ENCODE measurements around the gene ADCY3.
"Not testable (repeated sequence)": the region's sequence is repeated elsewhere in the genome, so short reads cannot be mapped to it uniquely, and the experiment has no call there.

The ADCY3 gene

GRCh38 chr2:24809316-24810007 lies 110.6 kb downstream of the ADCY3 start:
- no peak for DNase-seq (ENCODE audit: low spot score)

DNA sequence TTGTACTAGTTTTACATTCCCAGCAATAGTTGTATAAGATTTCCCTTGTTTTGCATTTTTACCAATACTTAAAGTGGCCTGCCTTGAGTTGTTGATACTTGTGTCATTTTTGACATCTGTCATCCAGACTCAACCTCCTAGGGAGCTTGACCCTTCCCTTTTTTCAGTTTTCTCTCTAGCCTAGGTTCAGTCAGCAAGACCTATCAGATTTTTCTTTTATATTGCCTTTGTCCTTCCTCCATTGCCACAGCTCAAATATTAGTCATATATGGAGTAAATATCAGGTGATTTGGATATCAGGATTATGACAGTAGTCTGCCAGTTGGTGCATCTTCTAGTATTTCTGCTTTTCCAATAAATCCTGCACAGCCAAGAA lies 113.4 kb downstream of the ADCY3 start:
- DNase-seq (ENCODE audit: low spot score), result no peak

- DNase-seq (ENCODE audit: low spot score), result not testable (repeated sequence)
These were observed 114.0 kb downstream of the ADCY3 start for GRCh38 chr2:24805811-24806660.

GRCh38 chr2:24800487-24800886 lies 119.5 kb downstream of the ADCY3 start:
- not testable (repeated sequence) for DNase-seq (ENCODE audit: low spot score)

- DNase-seq (ENCODE audit: low spot score), result no peak
These were observed 122.4 kb downstream of the ADCY3 start for GRCh38 chr2:24797644-24798043.

- peak; percentile 66 for DNase-seq (ENCODE audit: low spot score)
These were observed 126.1 kb downstream of the ADCY3 start for GRCh38 chr2:24793761-24794435.

GRCh38 chr2:24792874-24793760 lies 126.9 kb downstream of the ADCY3 start, which contains the start of the genes CENPO and PTRHD1:
Gene CENPO (plus strand): TSS chr2:24793425. CDS start chr2:24793920, 495 bp downstream.
Gene PTRHD1 (minus strand): TSS chr2:24793391. CDS start chr2:24793377, 14 bp downstream.
- DNase-seq (ENCODE audit: low spot score), result peak; percentile 96

DNA sequence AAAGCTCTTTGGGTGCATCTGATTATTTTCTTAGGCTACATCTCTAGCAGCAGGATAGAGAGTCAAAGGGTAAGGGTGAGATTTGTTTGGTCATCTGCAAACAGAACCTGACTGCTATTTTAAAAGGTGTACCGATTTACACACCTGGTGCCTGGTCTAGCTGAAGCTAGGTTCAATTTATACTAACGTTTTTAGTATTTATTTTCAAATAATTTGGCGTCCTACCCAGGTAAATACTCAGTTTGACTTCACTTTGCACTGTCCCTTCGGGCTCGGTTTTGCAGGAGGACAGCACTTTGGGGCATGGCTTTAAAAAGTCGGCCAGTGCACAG lies 127.5 kb downstream of the ADCY3 start:
- no peak for DNase-seq (ENCODE audit: low spot score)

DNA sequence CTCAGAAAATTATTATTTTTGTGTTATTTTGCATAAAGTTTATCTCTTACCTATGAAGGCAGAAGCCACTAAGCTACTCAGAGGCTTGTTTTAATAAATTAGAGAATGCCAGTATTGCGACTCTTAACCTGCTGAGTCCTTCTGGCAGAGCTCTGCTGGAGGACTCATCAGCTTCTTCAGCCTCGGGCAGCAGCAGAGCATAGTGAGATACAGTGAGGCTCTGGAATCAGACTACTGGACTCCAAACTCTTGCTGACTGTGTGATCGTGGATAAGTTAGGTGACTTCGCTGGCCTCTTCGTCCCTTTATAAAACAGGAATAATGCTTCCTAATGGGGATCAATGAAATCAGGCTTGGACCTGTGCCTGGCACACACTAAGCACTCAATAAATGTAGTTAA lies 128.6 kb downstream of the ADCY3 start:
- no peak for DNase-seq (ENCODE audit: low spot score)

- DNase-seq (ENCODE audit: low spot score), result no peak
These were observed 131.2 kb downstream of the ADCY3 start for GRCh38 chr2:24788816-24789215.

- no peak for DNase-seq (ENCODE audit: low spot score)
These were observed 132.5 kb downstream of the ADCY3 start for GRCh38 chr2:24787532-24787931.

GRCh38 chr2:24785671-24786321 lies 134.2 kb downstream of the ADCY3 start:
- no peak for DNase-seq (ENCODE audit: low spot score)

DNA sequence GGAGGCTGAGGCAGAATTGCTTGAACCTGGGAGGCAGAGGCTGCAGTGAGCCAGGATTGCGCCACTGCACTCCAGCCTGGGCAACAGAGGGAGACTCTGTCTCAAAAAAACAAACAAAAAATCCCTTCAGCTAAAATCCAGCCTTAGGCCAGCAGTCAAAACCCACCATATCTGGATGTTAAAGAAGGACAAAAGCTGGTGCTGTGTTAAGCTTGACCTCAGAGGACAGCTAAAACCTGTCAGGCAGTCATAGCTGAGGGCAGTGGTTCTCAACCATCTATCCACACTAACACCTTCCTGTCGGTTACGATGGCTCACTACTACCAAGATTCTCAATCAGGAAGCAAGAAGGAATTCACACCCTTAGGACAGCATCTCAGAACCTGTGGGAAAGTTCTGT lies 136.4 kb downstream of the ADCY3 start:
- DNase-seq (ENCODE audit: low spot score), result no peak

- DNase-seq (ENCODE audit: low spot score), result no peak
These were observed 140.9 kb downstream of the ADCY3 start for GRCh38 chr2:24779116-24779515.

DNA sequence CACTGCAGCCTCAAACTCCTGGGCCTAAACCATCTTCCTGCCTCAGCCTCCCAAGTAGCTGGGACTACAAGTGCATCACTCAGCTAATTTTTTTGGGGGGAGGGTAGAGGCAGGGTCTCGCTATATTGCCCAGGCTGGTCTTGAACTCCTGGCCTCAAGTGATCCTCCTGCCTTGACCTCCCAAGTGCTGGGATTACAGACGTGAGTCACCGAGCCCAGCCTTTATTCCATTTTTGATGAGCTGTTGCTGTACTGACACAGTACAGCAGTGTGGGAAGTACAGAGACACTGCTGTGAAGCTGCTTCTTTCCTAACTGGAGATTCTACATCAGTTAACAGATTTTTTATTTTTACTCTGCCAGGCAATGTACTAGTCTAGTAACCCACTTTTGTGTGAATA lies 145.7 kb downstream of the ADCY3 start:
- DNase-seq (ENCODE audit: low spot score), result no peak

GRCh38 chr2:24771764-24772586 lies 148.1 kb downstream of the ADCY3 start:
- no peak for DNase-seq (ENCODE audit: low spot score)

- no peak for DNase-seq (ENCODE audit: low spot score)
These were observed 149.0 kb downstream of the ADCY3 start for GRCh38 chr2:24771061-24771460.
